Fibroblast of skin of right quadriceps (primary cell): ENCODE data around the gene RGS9.
"Not testable (repeated sequence)": the region's sequence is repeated elsewhere in the genome, so short reads cannot be mapped to it uniquely, and the experiment has no call there.

Experiments used
- DNase-seq: peaks from one replicate; pipeline ENCODE4 v3.0.0-alpha.2; 2013

Gene RGS9

DNA sequence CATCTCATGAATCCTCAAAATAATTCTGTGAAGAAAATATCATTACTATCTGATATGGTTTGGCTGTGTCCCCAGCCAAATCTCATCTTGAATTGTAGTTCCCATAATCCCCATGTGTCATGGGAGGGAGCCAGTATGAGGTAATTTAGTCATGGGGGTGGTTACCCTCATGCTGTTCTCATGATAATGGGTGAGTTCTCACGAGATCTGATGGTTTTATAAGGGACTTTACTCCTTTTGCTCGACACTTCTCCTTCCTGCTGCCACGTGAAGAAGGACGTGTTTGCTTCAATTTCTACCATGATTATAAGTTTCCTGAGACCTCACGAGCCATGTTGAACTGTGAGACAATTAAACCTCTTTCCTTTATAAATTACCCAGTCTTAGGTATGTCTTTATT, 20.7 kb upstream of the RGS9 start:
- DNase-seq: not testable (repeated sequence)

DNA sequence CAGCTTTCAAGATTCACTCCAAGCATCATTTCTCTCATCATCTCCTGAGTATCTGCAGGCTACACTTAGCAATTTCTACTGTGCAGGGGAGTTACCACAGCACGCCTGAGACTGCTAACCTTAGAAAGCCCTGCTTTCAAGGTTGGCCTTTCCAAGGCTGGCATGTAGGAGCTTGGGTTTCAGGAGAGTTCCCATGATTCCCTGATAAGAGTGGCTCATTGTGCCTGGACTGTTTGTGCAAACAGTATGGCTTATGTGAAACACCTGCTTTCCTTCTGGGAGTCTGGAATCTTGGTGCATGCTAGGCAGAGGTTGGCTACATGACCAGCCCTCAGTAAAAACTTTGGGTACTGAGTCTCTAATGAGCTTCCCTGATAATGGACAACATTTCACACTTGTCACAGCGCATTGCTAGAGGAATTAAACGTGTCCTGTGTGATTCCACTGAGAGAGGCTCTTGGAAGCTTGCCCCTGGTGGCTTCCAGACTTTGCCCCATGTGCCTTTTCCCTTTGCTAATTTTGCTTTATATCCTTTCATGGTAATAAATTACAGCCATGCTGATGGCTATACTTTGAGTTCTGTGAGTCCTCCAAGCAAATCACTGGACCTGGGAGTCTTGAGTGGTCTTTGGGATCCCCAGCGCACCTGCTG, 19.7 kb upstream of the RGS9 start:
- DNase-seq: no peak

DNA sequence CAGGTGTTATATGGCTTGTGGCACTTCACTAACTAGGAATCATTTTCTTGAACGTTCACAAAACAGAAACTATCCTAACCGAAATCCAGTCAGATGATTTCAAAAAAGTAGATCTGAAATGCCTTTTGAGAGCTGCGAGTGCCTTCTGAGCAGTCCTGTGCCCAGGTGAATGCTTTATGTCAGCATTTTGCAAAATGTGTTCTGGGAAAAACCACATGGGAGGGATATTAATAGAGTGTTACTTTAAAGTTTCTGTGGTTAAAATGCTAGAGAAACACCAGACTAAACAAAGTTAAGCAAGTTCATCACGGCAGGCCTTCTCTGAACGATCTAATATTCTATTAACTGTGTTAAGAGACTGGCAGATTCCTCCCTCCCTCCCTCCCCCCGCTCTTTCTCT, 15.8 kb upstream of the RGS9 start:
- no peak for DNase-seq

DNA sequence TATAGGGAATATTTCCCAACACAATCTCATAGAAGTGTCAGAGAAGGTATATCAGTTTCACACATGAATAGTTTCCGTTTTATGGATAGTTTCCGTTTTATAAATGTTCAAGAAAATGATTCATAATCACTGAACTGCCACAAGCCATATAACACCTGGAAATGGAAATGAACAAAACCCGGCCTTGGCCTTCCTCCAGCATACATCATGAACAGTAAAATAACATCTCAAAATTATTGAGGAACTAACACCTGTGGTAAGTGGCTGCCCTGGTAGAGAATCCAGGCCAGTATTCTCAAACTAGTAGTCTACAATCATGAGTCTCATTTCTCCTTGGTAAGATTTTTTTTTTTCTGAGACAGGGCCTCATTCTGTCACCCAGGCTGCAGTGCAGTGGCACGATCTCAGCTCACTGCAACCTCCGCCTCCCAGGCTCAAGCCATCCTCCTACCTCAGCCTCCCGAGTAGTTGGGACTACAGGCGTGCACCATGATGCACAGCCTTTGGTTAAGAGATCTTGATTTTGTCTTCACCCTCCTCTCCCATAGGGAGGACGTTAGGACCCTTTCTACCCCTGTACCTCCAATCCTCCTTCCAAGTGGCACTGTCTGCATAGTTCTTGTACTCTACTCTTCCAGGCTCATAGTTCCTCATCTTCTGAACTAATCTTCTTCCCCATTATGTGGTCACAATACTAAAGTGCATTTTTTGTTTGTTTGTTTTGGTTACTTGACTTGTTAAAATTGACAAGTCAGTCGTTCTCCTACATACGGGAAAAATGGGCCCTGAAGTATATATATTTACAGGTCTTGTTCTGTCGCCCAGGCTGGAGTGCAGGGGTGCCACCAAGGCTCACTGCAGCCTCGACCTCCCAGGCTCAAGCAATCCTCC, 15.0 kb upstream of the RGS9 start:
- no peak for DNase-seq

DNA sequence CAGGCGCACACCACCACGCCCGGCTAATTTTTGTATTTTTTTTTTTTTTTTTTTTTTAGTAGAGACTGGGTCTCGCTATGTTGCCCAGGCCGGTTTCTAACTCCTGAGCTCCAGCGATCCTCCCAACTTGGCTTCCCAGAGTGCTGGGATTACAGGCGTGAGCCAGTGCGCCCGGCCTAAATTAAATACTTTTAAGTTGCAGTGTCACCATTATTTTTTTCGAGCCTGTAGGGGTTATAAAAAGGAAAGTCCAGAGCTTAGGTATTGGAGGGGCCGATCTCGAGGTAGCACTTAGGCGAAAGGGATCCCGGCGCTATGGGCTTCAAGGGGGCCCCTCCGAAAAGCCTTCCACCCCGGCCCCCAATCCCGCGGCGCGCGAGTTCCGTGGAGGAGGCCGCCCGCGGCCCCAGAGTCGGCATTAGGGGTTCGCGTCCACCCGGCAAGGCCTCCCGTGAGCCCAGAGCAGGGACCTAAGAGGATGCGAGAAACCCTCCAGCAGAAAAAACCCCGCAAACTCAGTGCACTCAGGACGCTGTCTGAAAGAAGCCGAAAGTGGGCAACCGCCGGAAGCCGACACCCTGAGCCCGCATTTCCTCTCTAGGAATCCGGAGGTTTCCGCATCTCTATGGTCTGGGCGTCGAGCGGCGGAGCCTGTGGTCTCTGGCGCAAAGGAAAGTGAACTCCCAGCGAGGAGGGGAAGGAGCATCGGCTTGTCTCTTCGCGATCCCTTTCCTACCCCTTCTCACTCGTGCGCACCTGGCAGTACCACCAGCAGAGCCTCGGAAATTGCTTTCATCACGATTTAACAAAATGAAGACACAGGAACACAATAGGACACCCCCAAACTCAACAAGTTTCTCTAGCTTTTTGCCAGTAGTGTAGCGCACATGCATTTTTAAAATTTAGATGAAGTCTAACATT, 14.1 kb upstream of the RGS9 start:
- peak; percentile 93 for DNase-seq

DNA sequence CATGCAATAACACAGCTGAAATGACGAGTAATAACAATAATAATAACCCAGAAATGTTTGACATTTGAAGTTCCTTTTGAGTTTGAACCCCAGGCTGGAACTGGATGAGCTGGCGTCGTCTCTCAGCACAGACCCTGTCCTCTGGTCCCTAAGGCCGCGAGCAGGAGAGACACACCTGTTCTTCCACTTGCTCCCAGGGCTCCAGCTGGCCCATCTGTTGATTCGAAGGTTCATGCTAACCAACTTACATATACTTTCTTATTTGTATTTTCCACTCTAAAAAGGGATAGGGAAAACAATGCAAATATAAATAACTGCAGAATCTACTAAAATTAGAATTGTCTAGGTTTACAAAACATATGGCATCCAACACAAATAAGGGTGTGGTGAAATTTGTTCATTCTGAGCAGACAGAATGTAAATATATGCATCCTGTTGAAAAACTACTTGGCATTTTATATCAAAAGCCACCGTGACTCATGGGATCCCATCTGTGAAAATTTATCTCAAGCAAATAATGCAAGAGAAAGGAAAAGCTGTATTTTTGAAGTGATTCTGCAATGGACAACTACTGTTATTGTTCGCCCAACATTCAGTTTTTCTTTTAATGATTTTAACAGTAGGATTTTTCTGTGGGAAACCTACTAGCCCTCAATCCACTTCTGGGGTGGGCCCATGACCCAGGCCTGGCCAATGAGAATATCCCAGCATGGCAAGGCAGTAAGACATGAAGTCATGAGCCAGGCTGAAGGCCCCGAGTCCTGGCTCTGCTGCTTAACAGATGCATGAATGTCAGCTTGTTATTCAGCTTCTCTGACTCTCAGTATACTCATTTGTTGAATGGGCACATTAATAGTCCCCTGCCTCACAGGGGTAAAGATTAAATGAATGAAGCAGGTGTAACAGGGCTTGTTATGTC, 13.2 kb upstream of the RGS9 start:
- peak; percentile 38 for DNase-seq

- DNase-seq: no peak
Observed at GRCh38 chr17:65130832-65131231, 6.3 kb upstream of the RGS9 start.

DNA sequence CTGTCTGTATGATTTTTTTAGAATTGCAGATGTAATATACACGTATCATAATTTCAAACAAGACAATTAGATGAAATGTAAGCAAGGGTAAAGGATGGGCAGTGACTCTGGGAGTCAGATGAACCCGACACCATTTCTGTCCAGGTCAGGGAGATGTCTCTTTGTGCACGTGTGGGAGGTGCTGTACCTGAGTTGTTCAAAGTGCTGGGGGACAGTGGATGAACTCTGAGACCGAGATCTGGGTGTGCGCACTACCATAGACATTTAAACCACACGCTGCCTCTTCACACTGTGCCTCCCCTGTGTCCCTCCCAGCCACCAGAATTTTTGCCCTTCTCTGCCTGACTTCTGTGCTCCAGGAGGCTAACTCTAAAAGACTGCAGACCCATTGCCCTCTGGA, 5.9 kb upstream of the RGS9 start:
- no peak for DNase-seq

GRCh38 chr17:65131946-65132345, 5.2 kb upstream of the RGS9 start:
- peak; percentile 77 for DNase-seq

DNA sequence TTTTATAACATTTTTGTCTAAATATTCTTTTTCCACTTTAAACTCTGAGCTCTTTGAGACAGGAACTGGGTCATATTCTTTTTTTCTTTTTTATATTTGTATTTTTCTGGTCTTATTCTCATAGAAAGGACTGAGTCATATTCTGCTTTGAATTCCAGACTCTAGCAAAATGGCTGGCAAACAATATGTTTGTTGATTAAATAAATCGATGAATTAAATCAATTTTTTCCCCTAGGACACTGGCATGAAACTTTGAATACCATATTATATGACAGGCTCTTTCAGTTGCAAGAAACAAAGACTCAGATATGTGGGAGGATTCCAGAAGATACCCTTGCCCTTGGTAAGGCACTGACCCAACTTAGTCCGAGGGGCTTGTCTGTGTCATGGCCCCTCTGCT, 3.1 kb upstream of the RGS9 start:
- DNase-seq: no peak

- DNase-seq: no peak
Observed at GRCh38 chr17:65139101-65139764, 2.1 kb downstream of the RGS9 start.

DNA sequence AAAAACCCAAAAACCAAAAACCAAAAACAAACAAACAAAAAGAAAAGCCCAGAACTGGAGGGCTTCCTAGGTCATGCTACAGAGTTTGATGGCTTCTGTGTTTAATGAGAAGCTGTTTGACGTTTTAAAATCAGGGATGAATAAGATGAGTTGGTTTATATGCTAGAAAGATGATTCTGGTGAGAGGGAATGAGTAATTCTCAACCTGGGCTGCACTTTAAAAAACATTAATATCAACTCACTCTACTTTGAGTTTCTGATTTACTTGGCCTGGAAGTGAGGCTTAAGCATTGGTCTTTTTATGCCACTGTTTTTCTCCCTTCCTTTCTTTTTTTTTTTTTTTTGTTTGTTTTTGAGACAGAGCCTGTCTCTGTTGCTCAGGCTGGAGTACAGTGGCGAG, 5.1 kb downstream of the RGS9 start:
- DNase-seq: no peak

DNA sequence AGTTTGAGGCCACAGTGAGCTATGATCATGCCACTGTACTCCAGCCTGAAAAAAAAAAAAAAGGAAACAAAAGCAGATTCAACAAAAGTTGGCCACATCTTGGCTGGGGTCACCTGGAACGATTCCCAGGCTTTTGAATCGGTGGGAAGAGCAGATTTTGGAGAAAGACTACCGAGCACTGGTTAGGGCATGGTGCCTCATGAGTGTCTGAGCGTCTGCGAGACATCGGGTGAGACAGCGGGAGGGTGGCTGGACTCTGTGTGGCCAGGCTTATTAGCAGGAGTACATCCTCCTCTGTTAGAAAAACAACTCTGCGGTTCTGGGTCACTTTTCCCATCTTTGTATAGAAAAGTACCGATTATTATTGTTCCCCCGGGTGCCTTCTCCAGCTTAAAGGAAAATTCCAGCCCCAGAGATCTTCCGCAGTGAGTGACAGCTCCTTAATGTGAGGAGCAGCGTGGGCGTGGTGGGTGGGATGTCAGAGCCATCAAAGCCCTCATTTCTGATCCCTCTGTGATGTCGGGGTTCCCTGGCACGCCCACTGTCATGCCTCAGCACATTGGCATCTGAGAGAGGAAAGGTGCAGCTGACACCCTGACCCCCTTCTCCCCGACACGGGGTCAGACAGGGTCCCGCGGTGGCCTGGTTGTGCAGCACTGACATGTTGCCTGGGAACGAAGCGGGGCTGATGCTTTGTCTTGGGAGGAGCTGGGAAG, 6.9 kb downstream of the RGS9 start:
- no peak for DNase-seq

GRCh38 chr17:65145743-65146142, 8.6 kb downstream of the RGS9 start:
- no peak for DNase-seq

DNA sequence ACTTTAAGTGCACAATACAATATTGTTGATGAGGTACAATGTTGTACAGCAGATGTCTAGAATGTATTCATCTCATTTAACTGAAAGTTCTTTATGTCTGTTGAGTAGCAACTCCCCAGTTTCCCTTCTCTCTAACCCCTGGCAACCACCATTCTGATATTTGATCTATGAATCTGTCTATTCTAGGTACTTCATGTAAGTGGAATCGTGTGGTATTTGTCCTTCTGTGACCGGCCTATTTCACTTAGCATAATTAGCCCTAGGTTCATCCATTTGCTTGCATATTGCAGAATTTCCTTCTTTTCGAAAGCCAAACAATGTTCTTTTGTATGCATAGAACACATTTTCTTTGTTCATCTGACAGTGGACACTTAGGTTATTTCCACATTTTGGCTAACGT, 10.8 kb downstream of the RGS9 start:
- DNase-seq: no peak

DNA sequence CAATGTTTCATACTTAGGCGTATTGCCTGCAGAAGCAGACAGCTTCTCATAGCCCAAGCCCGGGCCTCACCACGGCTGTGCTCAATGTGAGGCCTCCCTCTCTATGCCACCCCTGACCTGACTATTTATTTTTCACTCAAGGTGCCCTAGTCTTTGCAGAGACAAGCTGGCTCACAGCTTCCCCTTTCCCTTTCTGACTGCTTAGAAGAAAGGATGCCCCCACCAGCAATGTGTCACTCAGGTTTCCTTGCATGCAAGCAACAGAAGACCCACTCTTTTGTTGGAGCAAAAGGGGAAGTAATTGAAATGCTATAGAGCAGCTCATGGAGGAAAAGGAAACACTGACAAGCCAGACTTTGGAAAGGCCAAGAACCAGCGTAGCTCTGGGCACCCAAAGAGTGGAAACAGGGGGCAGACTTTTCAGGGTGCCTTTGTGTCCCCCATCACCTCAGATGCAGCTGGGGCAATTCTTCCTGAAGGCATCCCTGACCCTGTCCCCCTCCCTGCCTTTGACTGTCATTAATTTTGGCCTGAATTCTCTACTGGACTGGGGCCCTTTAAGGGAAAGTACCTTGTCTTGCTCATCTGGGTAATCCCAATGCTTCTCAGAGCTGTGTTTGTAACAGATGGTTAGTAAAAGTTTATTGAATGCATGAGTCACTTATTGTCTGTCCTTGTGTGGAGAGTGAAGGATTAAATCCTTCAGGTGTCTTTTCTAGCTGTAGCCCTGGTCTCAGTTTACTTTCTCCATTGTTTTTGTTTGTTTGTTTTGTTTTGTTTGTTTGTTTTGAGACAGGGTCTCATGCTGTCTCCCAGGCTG, 17.8 kb downstream of the RGS9 start:
- no peak for DNase-seq

DNA sequence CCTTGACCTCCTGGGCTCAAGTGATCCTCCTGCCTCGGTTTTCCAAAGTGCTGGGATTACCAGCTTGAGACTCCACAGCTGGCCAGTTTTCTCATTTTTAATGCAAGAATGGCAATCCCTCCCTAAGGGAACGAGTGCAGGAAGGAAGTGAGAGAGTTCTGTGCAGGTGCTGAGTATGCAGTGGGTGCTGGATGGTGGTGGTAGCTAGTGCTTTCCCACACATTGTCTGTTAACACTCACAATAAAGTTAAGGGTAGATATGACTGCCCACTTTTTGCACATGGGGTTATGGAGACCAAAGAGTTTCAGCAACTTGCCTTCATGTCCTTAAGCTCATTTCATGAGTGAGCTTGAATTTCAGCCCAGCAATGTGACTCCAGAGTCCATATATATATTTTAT, 18.5 kb downstream of the RGS9 start:
- no peak for DNase-seq

DNA sequence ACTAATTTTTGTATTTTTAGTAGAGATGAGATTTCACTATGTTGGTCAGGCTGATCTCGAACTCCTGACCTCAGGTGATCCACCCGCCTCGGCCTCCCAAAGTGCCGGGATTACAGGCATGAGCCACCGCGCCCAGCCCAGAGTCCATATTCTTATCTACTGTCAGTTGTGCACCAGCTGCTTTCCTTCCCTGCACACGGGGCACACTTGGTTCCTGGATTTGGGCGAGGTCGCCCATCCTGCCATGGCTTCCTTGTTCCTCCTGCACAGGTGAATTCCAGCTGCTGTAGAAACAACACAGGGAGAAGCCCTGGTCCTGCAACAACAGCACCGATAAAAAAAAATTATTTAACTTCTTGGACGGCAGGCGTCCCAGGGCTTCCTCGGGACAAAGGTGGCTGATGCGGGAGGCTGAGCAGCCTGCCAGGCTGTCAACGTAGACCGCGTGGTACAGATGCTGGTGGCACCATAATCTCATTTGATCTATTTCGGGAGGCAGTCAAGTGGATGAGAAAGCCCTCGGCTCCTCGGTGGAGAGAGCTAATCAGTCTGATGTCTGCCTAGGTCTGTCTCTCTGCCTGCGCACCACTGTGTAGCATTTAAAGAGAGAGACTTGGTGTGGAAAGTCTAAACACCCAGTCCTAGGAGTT, 19.1 kb downstream of the RGS9 start:
- no peak for DNase-seq

DNA sequence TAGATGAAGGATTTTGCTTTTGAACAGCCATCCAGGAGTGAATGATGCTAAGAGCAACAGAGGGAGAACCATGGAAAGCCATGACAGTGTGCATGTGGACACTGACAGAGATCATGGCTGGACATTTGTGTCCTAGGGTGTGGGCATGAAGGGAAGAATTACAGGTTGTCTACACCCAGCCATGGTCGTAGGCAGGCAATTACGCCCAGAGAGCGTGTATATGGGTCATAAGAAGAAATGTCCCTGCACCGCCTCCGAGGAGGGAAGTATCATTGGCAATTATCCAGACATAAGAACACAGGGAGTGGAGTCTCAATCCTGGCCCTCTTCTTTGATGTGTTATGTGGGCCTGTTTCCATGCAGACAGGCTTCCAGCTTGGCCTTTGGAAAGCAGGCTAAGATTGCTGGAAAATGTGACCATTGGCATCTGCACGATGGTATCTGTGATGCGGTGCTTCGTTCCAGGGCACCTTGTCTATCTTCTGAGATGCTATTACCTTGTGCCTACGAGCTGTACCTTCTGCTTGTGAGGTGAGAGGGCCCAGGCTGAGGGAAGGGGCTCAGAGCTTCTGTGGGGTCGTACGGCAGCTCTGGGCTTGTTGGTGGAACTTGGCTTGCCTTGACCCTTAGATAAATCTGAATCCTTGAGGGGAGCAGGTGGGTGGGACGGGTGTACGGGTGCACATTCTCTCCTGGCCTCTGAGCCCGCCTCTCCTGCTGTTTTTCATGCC, 19.8 kb downstream of the RGS9 start:
- no peak for DNase-seq
